Measurements from ENCODE around the gene IGF2R.

GRCh38 chr6:160093061-160093460 lies 124.2 kb downstream of the IGF2R start:
- TF ChIP-seq CTCF (IDR thresholded peaks at IDR 0.05; ENCODE audit: borderline replicate concordance, extremely low read depth, low read length, poor library complexity, severe bottlenecking) (no peak), EZH2 (IDR thresholded peaks at IDR 0.05; ENCODE audit: borderline replicate concordance, low read depth, low read length, severe bottlenecking) (no peak)
